ENCODE measurements around the gene HIGD1B. TPM values are rescaled to one million over a fixed set of nuclear protein-coding genes. Genes with fewer than 3 reads are reported as not detected.
"Not testable (repeated sequence)": the region's sequence is repeated elsewhere in the genome, so short reads cannot be mapped to it uniquely, and the experiment has no call there.

The HIGD1B gene
- total RNA-seq: not detected in 2 replicates

GRCh38 chr17:44847586-44847985 is at the start of gene HIGD1B:
Gene HIGD1B (plus strand): TSS chr17:44847883. CDS start chr17:44848153, 270 bp downstream.
- intact Hi-C loops (cut with micrococcal nuclease): no loop called here

DNA sequence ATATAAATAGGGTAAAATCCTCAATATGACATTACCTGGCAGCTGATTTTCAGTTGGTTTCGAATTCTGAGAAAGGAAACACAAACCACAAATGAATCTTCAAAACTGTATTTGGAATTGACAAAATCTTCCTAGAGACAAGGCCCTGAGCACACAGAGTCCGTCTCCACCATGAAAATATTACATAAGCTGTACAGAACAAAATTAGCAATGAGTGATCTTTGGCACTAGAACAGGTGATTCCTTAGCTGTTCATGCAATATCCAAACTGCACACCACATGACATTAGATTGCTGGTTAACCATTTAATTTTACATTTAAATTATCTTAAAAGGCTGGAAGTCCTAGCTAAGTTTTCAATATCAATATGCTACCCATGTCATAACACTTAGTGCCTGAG is 49.3 kb upstream of the HIGD1B start:
- intact Hi-C loops (cut with micrococcal nuclease): no loop called here

DNA sequence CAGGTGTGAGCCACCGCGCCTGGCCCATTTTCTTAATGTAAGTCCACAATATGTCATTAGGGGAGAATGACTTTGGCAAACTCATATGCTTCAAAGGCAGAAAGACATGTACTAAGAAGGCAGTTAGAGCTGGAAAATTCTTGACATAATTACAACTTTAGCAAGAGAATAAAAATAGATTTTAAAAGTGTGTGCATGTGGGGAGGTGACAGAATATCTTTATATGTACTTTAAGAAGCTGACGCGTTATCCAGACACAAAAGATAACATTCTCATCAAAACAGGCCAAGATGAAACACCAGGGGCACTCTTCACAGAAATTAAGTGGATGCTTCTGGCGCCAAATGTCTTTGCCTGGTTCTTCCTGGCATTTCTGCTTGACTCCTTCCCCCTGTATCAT is 45.8 kb upstream of the HIGD1B start:
- intact Hi-C loops (cut with micrococcal nuclease): no loop called here

DNA sequence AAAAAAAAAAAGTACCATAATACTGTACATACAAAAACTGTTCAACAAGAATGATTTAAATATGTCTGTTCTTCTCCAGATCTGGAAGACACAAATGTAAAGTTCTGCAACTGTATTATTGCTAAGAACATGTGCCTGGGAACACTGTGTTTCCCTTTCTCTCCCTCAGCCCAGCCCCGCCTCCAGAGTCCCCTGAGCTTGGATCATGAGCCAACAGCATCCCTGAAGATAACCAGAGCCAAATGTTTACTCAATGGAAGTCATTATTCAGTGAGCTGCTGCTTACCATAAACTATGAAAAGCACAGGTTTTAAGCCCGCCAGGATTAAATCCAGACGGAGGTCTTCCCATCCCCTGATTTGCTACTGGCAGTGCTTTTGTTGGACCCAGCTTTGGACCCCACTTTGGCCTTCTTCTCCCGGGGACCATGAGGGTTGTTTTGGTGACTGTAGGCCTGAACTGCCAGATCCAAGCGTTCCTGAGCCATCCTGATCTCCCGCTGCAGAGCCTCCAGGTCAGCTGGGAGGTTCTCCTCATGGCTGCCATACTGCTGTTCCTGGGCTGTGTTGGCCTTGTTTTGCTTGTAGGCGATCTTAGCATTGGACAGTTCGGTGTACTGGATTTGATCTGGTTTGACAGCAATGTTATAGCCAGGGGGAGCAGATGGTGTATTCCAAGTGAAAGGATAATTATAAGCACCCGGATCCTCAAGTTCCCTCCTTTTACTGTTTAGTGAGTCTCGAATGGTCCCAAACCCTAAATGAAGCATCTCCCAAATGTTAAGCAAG is 43.2 kb upstream of the HIGD1B start:
- intact Hi-C loops (cut with micrococcal nuclease): no loop called here

DNA sequence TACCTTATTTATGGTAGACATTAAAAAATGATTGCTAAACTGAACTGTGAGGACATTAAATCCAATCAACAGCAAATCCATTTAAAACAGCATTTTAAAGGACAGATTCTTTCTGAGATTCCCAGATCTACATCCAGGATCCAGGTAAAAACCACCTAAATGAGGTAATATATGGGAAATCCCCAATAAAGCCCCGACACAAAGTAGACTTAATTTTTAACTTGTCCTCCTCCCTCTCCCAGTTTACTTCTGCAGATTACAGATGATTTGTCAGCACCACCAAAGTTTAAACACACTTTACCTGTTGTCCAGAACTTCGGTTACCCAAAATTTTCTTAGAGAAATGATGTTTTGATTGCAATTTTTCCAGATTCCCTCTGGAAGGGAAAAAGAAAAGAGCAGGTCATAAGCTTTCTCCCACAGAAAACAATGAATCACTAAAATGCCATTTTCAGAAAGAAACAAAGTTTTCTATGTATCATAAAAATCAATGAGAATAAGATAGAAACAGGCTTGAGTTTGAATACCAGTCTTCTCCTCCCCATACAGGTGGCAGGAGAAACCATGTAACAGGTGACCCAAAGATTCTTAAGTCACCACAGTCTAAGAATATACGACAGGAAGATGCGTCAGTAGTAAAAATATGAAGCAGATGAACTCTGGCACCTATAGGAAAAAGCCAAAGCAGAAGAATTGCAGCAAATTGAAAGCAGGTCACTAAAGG is 40.4 kb upstream of the HIGD1B start:
- intact Hi-C loops (cut with micrococcal nuclease): no loop called here

DNA sequence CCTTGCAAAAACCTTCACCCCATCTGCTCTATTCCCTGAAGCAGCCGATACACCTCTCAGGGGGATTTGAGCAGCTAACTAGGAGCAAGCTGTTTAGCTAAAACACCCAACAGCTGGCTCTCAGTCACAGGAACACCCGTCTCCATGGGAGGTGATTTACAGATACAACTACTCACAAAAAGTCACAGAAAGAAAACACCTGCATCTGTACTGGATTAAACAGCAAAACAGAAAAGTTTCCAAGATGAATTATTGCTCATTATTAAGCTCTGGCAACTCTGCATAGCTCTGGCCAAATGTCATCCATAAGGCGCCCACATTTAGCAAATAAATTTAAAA is 39.9 kb upstream of the HIGD1B start:
- intact Hi-C loops (cut with micrococcal nuclease): no loop called here

GRCh38 chr17:44808156-44808555 is 39.5 kb upstream of the HIGD1B start:
- intact Hi-C loops (cut with micrococcal nuclease): no loop called here

GRCh38 chr17:44808656-44809388 is 38.9 kb upstream of the HIGD1B start:
- intact Hi-C loops (cut with micrococcal nuclease): not testable (repeated sequence)

DNA sequence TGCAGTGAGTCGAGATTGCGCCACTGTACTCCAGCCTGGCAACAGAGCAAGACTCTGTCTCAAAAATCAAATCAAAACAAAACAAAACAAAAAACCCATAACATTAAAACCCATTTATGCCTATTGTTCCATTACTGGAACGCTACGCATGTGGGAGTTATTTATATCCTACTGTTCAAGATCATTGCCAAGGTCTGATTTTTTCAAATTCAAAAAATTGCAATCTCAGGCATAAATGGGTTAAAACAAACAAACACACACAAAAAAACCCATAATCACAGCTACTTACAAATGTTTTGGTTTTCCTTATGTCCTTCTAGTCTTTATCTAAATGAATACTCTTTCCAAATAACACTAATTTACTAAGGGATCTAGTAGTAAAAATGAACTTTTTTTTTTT is 35.4 kb upstream of the HIGD1B start:
- intact Hi-C loops (cut with micrococcal nuclease): no loop called here

DNA sequence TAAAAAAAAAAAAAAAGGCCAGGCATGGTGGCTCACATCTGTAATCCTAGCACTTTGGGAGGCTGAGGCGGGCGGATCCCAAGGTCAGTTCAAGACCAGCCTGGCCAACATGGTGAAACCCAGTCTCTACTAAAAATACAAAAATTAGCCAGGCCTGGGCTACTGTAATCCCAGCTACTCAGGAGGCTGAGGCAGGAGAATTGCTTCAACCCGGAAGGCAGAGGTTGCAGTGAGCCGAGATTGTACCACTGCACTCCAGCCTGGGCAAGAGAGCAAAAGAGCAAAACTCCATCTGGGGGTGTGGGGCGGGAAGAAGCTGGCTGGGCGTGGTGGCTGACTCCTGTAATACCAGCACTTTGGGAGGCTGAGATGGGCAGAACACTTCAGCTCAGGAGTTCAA is 29.2 kb upstream of the HIGD1B start:
- intact Hi-C loops (cut with micrococcal nuclease): not testable (repeated sequence)

DNA sequence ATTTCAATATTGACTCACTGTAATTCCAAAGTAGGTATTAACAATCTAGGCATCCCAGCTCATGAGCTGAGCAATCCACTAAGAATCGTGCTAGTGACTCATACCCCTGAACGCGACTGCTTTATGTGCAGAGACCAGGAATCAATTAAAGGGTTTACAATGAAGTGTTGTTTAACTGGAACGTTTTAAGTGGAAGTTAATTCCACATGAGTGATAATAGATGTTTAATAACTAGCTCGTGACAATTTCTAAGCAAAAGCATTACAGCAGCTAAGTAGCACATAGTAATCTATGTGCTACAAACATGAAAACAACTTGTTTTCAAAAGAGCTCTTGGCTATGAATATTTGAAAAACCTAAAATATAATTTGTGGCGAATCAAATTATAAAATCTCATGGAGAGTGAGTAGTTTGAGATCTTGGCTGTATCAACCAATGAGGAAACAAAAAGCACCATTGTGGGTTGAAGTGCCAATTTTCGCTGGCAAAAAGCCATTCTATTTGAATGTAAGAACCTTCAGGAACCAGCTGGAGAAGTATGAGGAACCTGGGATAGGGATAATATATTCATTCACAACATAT is 27.0 kb upstream of the HIGD1B start:
- intact Hi-C loops (cut with micrococcal nuclease): no loop called here

GRCh38 chr17:44825236-44825635 is 22.4 kb upstream of the HIGD1B start:
- intact Hi-C loops (cut with micrococcal nuclease): not testable (repeated sequence)

DNA sequence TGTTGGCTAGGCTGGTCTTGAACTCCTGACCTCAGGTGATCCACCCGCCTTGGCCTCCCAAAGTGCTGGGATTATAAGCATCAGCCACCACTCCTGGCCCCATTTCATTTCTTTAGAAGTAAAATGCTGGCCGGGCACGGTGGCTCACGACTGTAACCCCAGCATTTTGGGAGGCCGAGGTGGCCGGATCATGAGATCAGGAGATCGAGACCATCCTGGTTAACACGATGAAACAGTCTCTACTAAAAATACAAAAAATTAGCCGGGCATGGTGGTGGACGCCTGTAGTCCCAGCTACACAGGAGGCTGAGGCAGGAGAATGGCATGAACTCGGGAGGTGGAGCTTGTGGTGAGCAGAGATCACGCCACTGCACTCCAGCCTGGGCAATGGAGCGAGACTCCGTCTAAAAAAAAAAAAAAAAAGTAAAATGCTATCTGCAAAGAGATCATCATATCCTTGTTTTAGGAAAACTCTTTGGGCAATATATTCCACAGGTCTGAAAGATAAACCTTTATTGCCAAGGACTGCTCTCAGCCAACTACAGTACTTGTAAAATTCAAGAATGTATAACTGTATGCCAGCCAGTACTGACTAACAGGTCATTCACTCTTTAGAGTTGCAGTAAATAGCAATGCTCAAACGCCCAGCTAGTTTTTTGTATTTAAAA is 21.4 kb upstream of the HIGD1B start:
- intact Hi-C loops (cut with micrococcal nuclease): no loop called here

GRCh38 chr17:44827863-44828262 is 19.8 kb upstream of the HIGD1B start:
- intact Hi-C loops (cut with micrococcal nuclease): loop anchor here (1.0 kb wide), 1 partner anchor 53 kb away; no protein-coding TSS in a partner anchor

DNA sequence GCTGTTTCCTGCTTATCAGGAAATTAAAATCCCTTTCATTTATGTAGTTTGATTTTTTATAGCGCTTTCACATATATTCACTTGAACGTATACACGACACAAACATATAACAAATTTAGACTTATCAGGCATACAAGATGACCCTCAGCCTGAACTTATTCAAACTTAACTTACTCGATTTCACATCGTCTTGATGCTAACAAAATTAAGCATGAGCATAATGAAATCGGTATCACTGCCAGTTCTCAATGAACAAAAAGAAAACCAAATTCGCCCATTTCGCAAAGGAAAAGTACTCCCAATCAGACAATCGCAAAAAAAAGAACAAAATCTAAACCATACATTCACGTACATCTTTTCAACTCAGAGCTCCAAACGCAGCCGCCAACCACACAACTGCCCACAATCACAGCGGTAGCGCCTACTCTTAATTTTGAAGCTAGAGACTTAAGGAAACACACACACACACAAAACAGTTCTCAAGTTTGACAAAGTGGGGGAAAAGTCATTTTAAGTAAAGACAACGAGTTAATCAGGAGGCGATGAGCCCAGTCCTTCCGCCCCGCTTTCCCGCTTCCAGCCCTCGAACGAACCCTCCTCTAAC is 18.7 kb upstream of the HIGD1B start:
- intact Hi-C loops (cut with micrococcal nuclease): loop anchor here (1.0 kb wide), 1 partner anchor 54 kb away; no protein-coding TSS in a partner anchor

DNA sequence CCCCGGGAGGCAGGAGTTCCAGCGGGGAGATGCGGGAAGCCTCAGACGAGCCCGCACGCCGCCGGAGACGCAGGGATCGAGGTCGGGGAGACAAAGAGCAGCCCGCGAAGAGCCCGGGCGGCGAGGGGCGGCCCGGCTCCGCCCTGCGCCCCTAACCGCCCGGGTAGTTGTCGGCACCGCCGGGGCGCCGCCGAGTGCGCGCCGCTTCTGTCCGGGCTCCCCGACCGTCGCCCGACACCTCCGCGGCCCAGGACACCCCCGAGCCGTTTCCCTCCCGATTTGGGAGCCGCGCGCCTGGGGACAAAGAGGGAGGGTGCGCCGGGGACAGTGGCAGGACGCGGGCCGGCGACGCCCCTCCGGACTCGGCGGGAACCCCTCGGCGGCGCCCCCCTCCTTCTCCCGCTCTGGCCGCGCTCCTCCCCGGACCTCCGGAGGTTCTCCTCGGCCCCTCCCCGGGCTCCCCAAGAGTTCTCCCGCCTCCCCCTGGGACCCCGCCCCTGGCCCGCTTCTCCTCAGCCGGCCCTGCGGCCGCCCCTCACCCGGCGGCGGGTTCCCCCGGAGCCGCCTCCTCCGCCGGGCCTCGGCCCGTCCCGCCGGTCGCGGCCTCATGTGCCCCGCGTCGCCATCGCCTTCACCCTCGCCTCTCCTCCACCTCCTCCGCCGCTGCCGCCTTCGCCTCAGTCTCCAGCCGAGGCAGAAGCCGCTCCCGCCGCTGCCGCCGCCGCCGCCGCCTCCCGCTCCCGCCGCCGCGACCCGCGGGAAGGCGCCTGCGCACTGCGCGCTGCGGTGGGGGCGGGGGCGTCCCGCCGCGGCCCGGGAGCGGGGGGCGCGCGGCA is 17.9 kb upstream of the HIGD1B start, which contains the start of gene GJC1:
Gene GJC1 (minus strand): TSS at position 765 of the 836 bp plus-strand sequence. CDS start 24,470 bp downstream, outside the sequence.
- intact Hi-C loops (cut with micrococcal nuclease): no loop called here

DNA sequence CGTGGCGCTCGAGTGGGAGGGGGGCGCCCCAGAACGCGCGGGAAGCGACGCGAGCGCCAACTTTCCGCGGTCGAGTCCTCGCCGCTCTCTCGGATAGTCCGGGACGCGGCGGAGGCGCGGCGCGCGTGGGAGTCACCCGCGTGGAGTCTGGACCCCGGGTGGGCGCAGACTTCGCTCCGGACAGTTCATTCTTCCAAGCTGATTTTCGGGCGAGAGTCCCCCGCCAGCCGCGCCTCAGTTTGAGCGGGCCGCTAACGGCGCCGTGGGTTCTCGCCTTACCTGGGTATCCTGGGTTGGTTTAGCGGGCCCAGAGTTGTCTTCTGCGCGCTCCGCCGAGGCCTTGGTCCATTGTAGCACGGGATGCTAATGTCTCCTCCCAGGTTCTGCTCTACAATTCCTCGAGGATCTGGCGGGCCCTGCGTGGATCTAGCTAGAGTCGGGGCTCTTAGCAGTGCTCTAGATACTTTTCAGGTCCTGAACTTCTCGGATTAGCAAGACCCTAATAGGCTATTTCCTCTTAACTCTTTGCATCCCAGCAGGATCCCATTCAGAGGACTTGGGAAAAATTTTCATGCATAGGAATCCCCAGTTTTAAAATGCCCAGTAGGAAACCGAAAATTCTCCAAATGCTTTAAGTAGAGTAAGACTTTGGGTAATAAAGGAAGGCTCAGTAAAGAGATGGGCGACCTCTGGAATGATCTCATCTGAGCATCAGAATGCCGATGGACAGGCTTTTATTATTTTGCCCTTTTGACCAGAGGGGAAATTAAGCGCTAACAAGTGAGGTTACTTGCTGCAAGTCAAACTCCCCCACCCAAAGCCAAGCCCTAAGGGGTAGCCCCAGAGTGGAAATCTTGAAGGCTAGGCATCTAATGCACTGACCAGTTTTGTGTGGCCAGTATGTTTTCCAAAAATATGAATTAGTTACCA is 17.1 kb upstream of the HIGD1B start:
- intact Hi-C loops (cut with micrococcal nuclease): no loop called here

GRCh38 chr17:44831371-44831770 is 16.3 kb upstream of the HIGD1B start:
- intact Hi-C loops (cut with micrococcal nuclease): no loop called here

GRCh38 chr17:44832805-44833204 is 14.9 kb upstream of the HIGD1B start:
- intact Hi-C loops (cut with micrococcal nuclease): no loop called here
